Trophoblast cell (in vitro differentiated cells and primary cell): ENCODE data around the gene VPS51.
A peak's percentile ranks its signal among the peaks of the same experiment; 100 is the strongest.

Experiments used
- DNase-seq, 2 donors: peaks; one replicate each; pipeline ENCODE4 v3.0.0-alpha.2; 2016
- H2AFZ ChIP-seq: 2 replicates; pipeline ENCODE4 v1.6.1; 2013; ENCODE audit warnings: low read length, moderate library complexity, mild to moderate bottlenecking; ENCODE audit not compliant: insufficient read depth, poor library complexity
- H2AK5ac ChIP-seq: 2 replicates; pipeline ENCODE4 v1.6.1; 2013; ENCODE audit warnings: mild to moderate bottlenecking, low read length
- H2BK120ac ChIP-seq: 2 replicates; pipeline ENCODE4 v1.6.1; 2013; ENCODE audit warnings: low read length, mild to moderate bottlenecking, moderate library complexity; ENCODE audit not compliant: insufficient read depth, poor library complexity
- H2BK12ac ChIP-seq: 2 replicates; pipeline ENCODE4 v1.6.1; 2013; ENCODE audit warnings: mild to moderate bottlenecking, low read length, moderate library complexity
- H2BK5ac ChIP-seq: 2 replicates; pipeline ENCODE4 v1.6.1; 2013; ENCODE audit warnings: low read length, low read depth, moderate library complexity, mild to moderate bottlenecking; ENCODE audit not compliant: poor library complexity
- H3K14ac ChIP-seq: 2 replicates; pipeline ENCODE4 v1.6.1; 2013; ENCODE audit warnings: mild to moderate bottlenecking, low read length
- H3K18ac ChIP-seq: 2 replicates; pipeline ENCODE4 v1.6.1; 2013; ENCODE audit warnings: mild to moderate bottlenecking, low read length
- H3K23ac ChIP-seq: 2 replicates; pipeline ENCODE4 v1.6.1; 2013; ENCODE audit warnings: low read length
- H3K27ac ChIP-seq: 2 replicates; pipeline ENCODE4 v1.5.1; 2013; ENCODE audit warnings: low read depth, mild to moderate bottlenecking, inconsistent platforms, low read length, moderate library complexity
- H3K27me3 ChIP-seq: 2 replicates; pipeline ENCODE4 v1.6.1; 2013; ENCODE audit warnings: inconsistent platforms, mild to moderate bottlenecking, low read length, moderate library complexity; ENCODE audit not compliant: insufficient read depth
- H3K36me3 ChIP-seq, 2 experiments: 1 replicate in 1 of 2; 2 replicates in 1 of 2; pipeline ENCODE4 v1.6.1; 2013; ENCODE audit warnings: low read length in 2 of 2, mild to moderate bottlenecking in 2 of 2, moderate library complexity in 1 of 2; ENCODE audit not compliant: insufficient read depth in 2 of 2, control insufficient read depth in 1 of 2
- H3K4ac ChIP-seq: 2 replicates; pipeline ENCODE4 v1.6.1; 2013; ENCODE audit warnings: low read depth, mild to moderate bottlenecking, low read length, moderate library complexity
- H3K4me1 ChIP-seq, 2 experiments: 1 replicate in 1 of 2; 2 replicates in 1 of 2; pipeline ENCODE4 v1.6.1; 2013; ENCODE audit warnings: low read length in 2 of 2, mild to moderate bottlenecking in 2 of 2, moderate library complexity in 1 of 2; ENCODE audit not compliant: insufficient read depth in 2 of 2, control insufficient read depth in 1 of 2
- H3K4me2 ChIP-seq: 2 replicates; pipeline ENCODE4 v1.6.1; 2013; ENCODE audit warnings: inconsistent platforms, mild to moderate bottlenecking, low read length, moderate library complexity
- H3K4me3 ChIP-seq: 2 replicates; pipeline ENCODE4 v1.5.1; 2013; ENCODE audit warnings: mild to moderate bottlenecking, low read depth, low read length, inconsistent platforms
- H3K79me1 ChIP-seq: one replicate; pipeline ENCODE4 v1.6.1; 2013; ENCODE audit warnings: low read length
- H3K79me2 ChIP-seq: 2 replicates; pipeline ENCODE4 v1.6.1; 2013; ENCODE audit warnings: low read length, mild to moderate bottlenecking; ENCODE audit not compliant: control insufficient read depth, insufficient read depth, poor library complexity
- H3K9ac ChIP-seq: 2 replicates; pipeline ENCODE4 v1.6.1; 2013; ENCODE audit warnings: mild to moderate bottlenecking, low read length
- H3K9me3 ChIP-seq: 2 replicates; pipeline ENCODE4 v1.6.1; 2013; ENCODE audit warnings: low read depth, mild to moderate bottlenecking, control low read depth, inconsistent platforms, low read length; ENCODE audit not compliant: insufficient read depth
- H4K12ac ChIP-seq: 2 replicates; pipeline ENCODE4 v1.6.1; 2013; ENCODE audit warnings: low read depth, mild to moderate bottlenecking, low read length, moderate library complexity
- H4K8ac ChIP-seq: 2 replicates; pipeline ENCODE4 v1.6.1; 2013; ENCODE audit warnings: low read depth, mild to moderate bottlenecking, low read length, moderate library complexity
- H4K91ac ChIP-seq: one replicate; pipeline ENCODE4 v1.6.1; 2013; ENCODE audit warnings: low read depth, mild to moderate bottlenecking, low read length, moderate library complexity
- WGBS: extraction: QIAGEN DNeasy Blood & Tissue Kit; methylation state at CpG from one replicate; pipeline ENCODE4 v1.1.7; 2013; ENCODE audit warnings: missing lambda C conversion rate; ENCODE audit not compliant: insufficient read length, insufficient coverage; ENCODE audit errors: extremely low coverage; 5-methylcytosine and 5-hydroxymethylcytosine counted together

VPS51 gene

DNA sequence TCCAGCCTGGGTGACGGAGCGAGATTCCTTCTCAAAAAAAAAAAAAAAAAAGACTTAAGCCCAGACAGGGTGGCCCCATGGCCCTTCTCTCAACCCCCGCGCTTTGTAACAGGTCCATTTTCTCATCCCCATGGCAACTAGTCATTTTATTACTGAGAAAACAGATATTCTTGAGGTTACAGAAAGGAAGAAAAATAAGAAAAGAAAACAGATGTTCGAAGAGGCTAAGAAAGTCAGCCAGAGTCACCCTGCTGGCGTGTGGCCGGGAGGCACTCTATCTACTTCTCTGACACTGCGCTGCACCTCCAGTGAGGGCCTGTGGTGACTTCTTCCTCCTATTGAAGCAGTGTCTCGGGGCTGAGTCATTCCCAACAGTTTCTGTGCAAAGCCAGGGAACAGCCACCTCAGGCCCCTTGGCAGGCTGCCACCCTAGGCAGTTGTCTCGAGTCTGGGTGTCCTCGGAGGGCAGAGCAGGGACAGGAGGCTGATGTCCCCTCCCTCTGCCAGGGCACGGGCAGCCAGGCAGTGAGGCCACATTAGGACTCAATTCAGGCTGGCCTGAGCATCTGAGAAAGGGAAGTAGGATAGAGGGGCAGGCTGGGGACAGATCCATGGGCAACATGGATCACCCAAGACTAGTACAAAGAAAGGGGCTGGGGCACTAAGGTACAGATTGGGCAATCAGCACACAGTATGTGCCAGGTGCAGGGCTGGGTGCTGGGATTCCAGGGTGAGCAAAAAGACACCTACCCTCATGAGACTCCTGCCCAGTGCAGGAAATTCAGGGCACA is 54.7 kb downstream of the VPS51 start:
- H3K79me2 ChIP-seq = no peaks in the 10 kb centered on the region
- no peak overlapping the region for H3K9ac ChIP-seq
- no peak overlapping the region for H3K14ac ChIP-seq
- H2BK5ac ChIP-seq = no peak overlapping the region
- no peak overlapping the region for H3K18ac ChIP-seq
- H4K91ac ChIP-seq = no peak overlapping the region
- no peak overlapping the region for H4K12ac ChIP-seq
- H3K9me3 ChIP-seq = peaks cover 2% of the 10 kb centered on the region
- H3K79me1 ChIP-seq = no peaks in the 10 kb centered on the region
- H3K4me3 ChIP-seq = no peak overlapping the region
- no peak overlapping the region for H3K4ac ChIP-seq
- H2BK120ac ChIP-seq = no peak overlapping the region
- H3K4me1 ChIP-seq = no peaks in the 10 kb centered on the region
- H3K27me3 ChIP-seq = no peaks in the 10 kb centered on the region
- H2BK12ac ChIP-seq = no peak overlapping the region
- H2AK5ac ChIP-seq = no peak overlapping the region
- no peaks in the 10 kb centered on the region for H3K36me3 ChIP-seq
- H2AFZ ChIP-seq = no peak overlapping the region
- no peak overlapping the region for H3K27ac ChIP-seq
- H4K8ac ChIP-seq = no peak overlapping the region
- DNase-seq = peak; percentile 52 to 61
- no peak overlapping the region for H3K4me2 ChIP-seq
- no peak overlapping the region for H3K23ac ChIP-seq
- no CpG with 5 or more reads among the region's 12 CpGs for WGBS

DNA sequence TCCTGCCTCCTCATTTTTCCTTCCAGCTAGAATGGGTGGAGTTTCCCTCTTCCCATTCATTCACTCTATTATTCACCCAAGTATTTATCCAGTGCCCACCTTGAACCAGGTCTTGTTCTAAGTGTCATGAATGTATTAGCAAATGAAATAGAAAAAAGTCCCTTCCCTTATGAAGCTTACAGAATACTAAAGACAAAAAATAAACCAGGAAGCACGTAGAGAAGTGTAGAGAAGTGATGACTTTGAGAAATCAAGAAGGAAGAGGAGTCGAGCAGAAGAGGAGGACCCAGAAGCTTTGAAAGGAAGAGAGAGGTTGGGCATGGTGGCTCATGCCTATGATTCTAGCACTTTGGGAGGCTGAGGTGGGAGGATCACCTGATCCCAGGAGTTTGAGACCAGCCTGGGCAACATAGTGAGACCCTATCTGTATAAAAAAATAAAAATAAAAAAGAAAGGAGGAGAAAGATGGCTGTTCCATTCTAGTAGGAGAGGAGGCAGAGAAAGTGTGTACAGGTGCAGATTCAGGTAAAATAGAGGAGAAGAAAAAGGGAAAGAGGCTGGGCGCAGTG is 55.4 kb downstream of the VPS51 start:
- no peaks in the 10 kb centered on the region for H3K27me3 ChIP-seq
- H3K36me3 ChIP-seq = no peaks in the 10 kb centered on the region
- H3K4ac ChIP-seq = no peak overlapping the region
- H2BK12ac ChIP-seq = no peak overlapping the region
- H4K8ac ChIP-seq = no peak overlapping the region
- no peaks in the 10 kb centered on the region for H3K79me1 ChIP-seq
- no peaks in the 10 kb centered on the region for H3K79me2 ChIP-seq
- no peak overlapping the region for H2AK5ac ChIP-seq
- no peak for DNase-seq
- H3K9me3 ChIP-seq = peaks cover 2% of the 10 kb centered on the region
- H3K18ac ChIP-seq = no peak overlapping the region
- no peak overlapping the region for H3K9ac ChIP-seq
- no peak overlapping the region for H2BK120ac ChIP-seq
- no peak overlapping the region for H3K4me3 ChIP-seq
- H4K91ac ChIP-seq = no peak overlapping the region
- no peak overlapping the region for H3K23ac ChIP-seq
- no peak overlapping the region for H3K27ac ChIP-seq
- H2AFZ ChIP-seq = no peak overlapping the region
- no peaks in the 10 kb centered on the region for H3K4me1 ChIP-seq
- H2BK5ac ChIP-seq = no peak overlapping the region
- no peak overlapping the region for H3K14ac ChIP-seq
- H4K12ac ChIP-seq = no peak overlapping the region
- WGBS = no CpG with 5 or more reads among the region's 3 CpGs
- H3K4me2 ChIP-seq = no peak overlapping the region

DNA sequence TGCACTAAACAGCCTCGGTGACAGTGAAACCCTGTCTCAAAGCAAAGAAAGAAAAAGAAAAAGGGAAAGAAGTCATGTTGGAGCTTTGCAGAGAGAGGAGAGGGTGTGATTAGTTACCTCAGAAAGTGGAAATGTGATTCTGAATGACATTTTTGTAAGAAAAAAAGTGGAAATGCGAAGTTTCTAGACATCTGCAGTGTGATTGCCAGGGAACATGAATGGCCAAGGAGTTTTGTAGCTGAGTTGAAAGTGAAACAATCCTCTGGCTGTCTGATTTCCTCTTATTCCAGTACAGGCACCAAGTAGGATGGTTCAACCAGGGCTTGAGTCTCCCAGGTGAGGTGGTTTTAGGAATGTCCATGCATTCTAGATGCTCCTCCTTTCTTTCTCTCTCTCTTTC is 56.1 kb downstream of the VPS51 start:
- Histone ChIP-seq H3K4me3 (no peak overlapping the region), H2BK5ac (no peak overlapping the region), H3K4me1 (no peaks in the 10 kb centered on the region), H3K4me2 (no peak overlapping the region), H3K18ac (no peak overlapping the region), H3K9me3 (no peaks in the 10 kb centered on the region), H2BK12ac (no peak overlapping the region), H3K79me2 (no peaks in the 10 kb centered on the region), H4K8ac (no peak overlapping the region), H3K14ac (no peak overlapping the region), H2AFZ (no peak overlapping the region), H4K12ac (no peak overlapping the region), H3K27ac (no peak overlapping the region), H3K23ac (no peak overlapping the region), H2AK5ac (no peak overlapping the region), H2BK120ac (no peak overlapping the region), H3K79me1 (no peaks in the 10 kb centered on the region), H3K4ac (no peak overlapping the region), H3K9ac (no peak overlapping the region), H3K36me3 (no peaks in the 10 kb centered on the region), H3K27me3 (no peaks in the 10 kb centered on the region), H4K91ac (no peak overlapping the region)
- no peak for DNase-seq
- WGBS = no CpG with 5 or more reads among the region's 2 CpGs

DNA sequence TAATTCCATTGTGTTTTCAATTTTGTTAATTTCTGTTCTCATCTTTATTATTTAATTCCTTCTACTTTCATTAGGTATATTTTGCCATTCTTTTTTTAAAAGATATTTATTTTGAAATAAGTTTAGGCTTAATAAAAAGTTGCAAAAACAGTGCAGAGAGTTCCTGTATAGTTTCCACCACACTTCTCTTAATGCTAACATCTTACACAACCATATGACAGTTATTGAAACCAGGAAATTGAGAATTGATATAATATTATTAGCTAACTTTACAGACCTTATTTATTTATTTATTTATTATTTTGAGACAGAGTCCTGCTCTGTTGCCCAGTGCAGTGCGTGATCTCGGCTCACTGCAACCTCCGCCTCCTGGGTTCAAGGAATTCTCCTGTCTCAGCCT is 60.2 kb downstream of the VPS51 start:
- Histone ChIP-seq H2BK5ac (no peak overlapping the region), H4K8ac (no peak overlapping the region), H3K9ac (no peak overlapping the region), H3K23ac (no peak overlapping the region), H2AFZ (no peak overlapping the region), H3K14ac (no peak overlapping the region), H3K79me1 (no peaks in the 10 kb centered on the region), H2BK120ac (no peak overlapping the region), H3K4ac (no peak overlapping the region), H3K18ac (no peak overlapping the region), H4K12ac (no peak overlapping the region), H3K4me3 (no peak overlapping the region), H3K4me1 (peaks cover 2% of the 10 kb centered on the region in 2 experiments), H3K4me2 (no peak overlapping the region), H3K27me3 (no peaks in the 10 kb centered on the region), H2BK12ac (no peak overlapping the region), H3K36me3 (no peaks in the 10 kb centered on the region), H3K9me3 (no peaks in the 10 kb centered on the region), H3K79me2 (no peaks in the 10 kb centered on the region), H4K91ac (no peak overlapping the region), H2AK5ac (no peak overlapping the region), H3K27ac (no peak overlapping the region)
- no peak for DNase-seq
- WGBS = no CpG with 5 or more reads among the region's 3 CpGs
